ENCODE measurements around the gene UBAP2L.

UBAP2L gene

GRCh38 chr1:154258784-154259183 lies 38.0 kb downstream of the UBAP2L start:
- Histone ChIP-seq H3K4me1 (ENCODE audit: insufficient read depth, poor library complexity, severe bottlenecking) (no peaks in the 10 kb centered on the region), H3K27ac (ENCODE audit: poor library complexity, severe bottlenecking) (no peak overlapping the region), H3K4me3 (ENCODE audit: severe bottlenecking) (no peak overlapping the region), H3K27me3 (ENCODE audit: insufficient read depth, poor library complexity, severe bottlenecking) (no peaks in the 10 kb centered on the region), H3K9me3 (ENCODE audit: severe bottlenecking) (no peaks in the 10 kb centered on the region), H3K36me3 (ENCODE audit: low read depth) (peaks cover 100% of the 10 kb centered on the region)
- no peak for DNase-seq (ENCODE audit: low spot score)
- ATAC-seq (ENCODE audit: low read depth), result no peak
- TF ChIP-seq CTCF (IDR thresholded peaks at IDR 0.05; ENCODE audit: poor library complexity, severe bottlenecking), result no peak

DNA sequence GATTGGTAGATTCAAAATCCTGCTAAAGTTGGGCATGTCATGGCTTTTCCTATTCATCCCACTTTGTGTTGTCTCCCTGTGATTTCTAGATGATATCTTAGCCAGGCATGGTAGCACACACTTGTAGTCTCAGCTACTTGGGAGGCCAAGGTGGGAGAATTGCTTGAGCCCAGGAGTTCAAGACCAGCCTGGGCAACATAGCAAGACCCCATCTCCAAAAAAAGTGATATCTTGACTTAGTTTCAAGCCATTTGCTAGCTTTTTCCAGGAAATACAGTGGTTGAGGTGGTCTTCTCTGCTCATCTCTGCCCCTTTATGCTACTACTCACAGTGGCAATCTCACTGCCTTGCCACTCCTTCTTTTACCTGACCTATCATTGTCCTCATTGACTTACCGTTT lies 39.4 kb downstream of the UBAP2L start:
- Histone ChIP-seq H3K36me3 (ENCODE audit: low read depth) (peaks cover 97% of the 10 kb centered on the region), H3K4me1 (ENCODE audit: insufficient read depth, poor library complexity, severe bottlenecking) (no peaks in the 10 kb centered on the region), H3K4me3 (ENCODE audit: severe bottlenecking) (no peak overlapping the region), H3K27ac (ENCODE audit: poor library complexity, severe bottlenecking) (no peak overlapping the region), H3K27me3 (ENCODE audit: insufficient read depth, poor library complexity, severe bottlenecking) (no peaks in the 10 kb centered on the region), H3K9me3 (ENCODE audit: severe bottlenecking) (no peaks in the 10 kb centered on the region)
- no peak for TF ChIP-seq CTCF (IDR thresholded peaks at IDR 0.05; ENCODE audit: poor library complexity, severe bottlenecking)
- DNase-seq (ENCODE audit: low spot score) (no peak), ATAC-seq (ENCODE audit: low read depth) (no peak)

- Histone ChIP-seq H3K27me3 (ENCODE audit: insufficient read depth, poor library complexity, severe bottlenecking) (no peaks in the 10 kb centered on the region), H3K9me3 (ENCODE audit: severe bottlenecking) (no peaks in the 10 kb centered on the region), H3K27ac (ENCODE audit: poor library complexity, severe bottlenecking) (no peak overlapping the region), H3K4me3 (ENCODE audit: severe bottlenecking) (no peak overlapping the region), H3K36me3 (ENCODE audit: low read depth) (peaks cover 69% of the 10 kb centered on the region), H3K4me1 (ENCODE audit: insufficient read depth, poor library complexity, severe bottlenecking) (no peaks in the 10 kb centered on the region)
- DNase-seq (ENCODE audit: low spot score) (no peak), ATAC-seq (ENCODE audit: low read depth) (no peak)
- TF ChIP-seq CTCF (IDR thresholded peaks at IDR 0.05; ENCODE audit: poor library complexity, severe bottlenecking), result no peak
Observed at GRCh38 chr1:154263465-154264332, 42.9 kb downstream of the UBAP2L start.

DNA sequence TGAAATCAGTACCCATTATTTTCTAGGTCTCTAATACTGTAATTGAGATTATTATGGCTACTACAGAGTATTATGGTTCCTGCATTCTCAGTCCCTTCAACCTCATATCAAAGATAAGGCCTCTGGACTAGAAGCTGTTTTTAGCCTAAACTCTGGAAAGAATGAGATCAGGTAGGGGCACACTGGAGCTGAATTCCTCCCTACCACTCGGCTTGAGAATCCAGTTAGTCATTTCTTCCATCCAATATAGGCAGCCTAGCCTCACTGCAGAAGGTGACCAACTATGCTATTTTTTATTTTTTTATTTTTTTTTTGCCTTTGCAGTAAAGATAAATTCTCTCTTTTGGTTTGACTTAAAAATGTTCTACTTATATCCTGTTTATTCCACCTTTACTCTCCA lies 43.7 kb downstream of the UBAP2L start:
- no peak overlapping the region for H3K4me3 ChIP-seq (ENCODE audit: severe bottlenecking)
- no peaks in the 10 kb centered on the region for H3K27me3 ChIP-seq (ENCODE audit: insufficient read depth, poor library complexity, severe bottlenecking)
- no peak for DNase-seq (ENCODE audit: low spot score)
- ATAC-seq (ENCODE audit: low read depth), result no peak
- H3K36me3 ChIP-seq (ENCODE audit: low read depth), result peaks cover 69% of the 10 kb centered on the region
- H3K9me3 ChIP-seq (ENCODE audit: severe bottlenecking), result no peaks in the 10 kb centered on the region
- H3K27ac ChIP-seq (ENCODE audit: poor library complexity, severe bottlenecking), result no peak overlapping the region
- no peak for TF ChIP-seq CTCF (IDR thresholded peaks at IDR 0.05; ENCODE audit: poor library complexity, severe bottlenecking)
- H3K4me1 ChIP-seq (ENCODE audit: insufficient read depth, poor library complexity, severe bottlenecking), result no peaks in the 10 kb centered on the region

DNA sequence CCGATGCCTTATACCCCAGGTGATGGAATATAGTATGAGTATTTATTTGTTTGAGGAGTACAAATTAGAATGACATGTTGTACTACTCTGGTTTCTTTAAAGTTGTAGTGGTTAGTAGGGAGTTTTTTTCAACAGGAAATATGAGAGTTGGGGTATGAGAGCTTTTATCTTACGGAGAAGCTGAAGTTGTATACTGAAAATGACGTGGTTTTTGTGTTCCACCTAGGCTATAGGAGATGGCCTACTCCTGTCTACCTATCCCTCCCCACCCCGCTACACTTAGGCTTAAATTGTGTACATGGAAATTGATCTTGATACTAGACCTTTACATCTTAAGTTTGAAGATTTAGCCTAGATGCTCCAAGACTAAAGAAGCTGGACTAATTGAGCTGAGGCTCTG lies 44.8 kb downstream of the UBAP2L start:
- H3K36me3 ChIP-seq (ENCODE audit: low read depth), result peaks cover 59% of the 10 kb centered on the region
- TF ChIP-seq CTCF (IDR thresholded peaks at IDR 0.05; ENCODE audit: poor library complexity, severe bottlenecking), result no peak

More for the DNA sequence above, 44.8 kb downstream of the UBAP2L start:
- no peaks in the 10 kb centered on the region for H3K9me3 ChIP-seq (ENCODE audit: severe bottlenecking)
- H3K4me1 ChIP-seq (ENCODE audit: insufficient read depth, poor library complexity, severe bottlenecking), result no peaks in the 10 kb centered on the region
- H3K4me3 ChIP-seq (ENCODE audit: severe bottlenecking), result no peak overlapping the region
- DNase-seq (ENCODE audit: low spot score) (no peak), ATAC-seq (ENCODE audit: low read depth) (no peak)
- H3K27me3 ChIP-seq (ENCODE audit: insufficient read depth, poor library complexity, severe bottlenecking), result no peaks in the 10 kb centered on the region
- H3K27ac ChIP-seq (ENCODE audit: poor library complexity, severe bottlenecking), result no peak overlapping the region
